ENCODE measurements around the gene OVOL2.
"Not testable (repeated sequence)": the region's sequence is repeated elsewhere in the genome, so short reads cannot be mapped to it uniquely, and the experiment has no call there.

Gene OVOL2

DNA sequence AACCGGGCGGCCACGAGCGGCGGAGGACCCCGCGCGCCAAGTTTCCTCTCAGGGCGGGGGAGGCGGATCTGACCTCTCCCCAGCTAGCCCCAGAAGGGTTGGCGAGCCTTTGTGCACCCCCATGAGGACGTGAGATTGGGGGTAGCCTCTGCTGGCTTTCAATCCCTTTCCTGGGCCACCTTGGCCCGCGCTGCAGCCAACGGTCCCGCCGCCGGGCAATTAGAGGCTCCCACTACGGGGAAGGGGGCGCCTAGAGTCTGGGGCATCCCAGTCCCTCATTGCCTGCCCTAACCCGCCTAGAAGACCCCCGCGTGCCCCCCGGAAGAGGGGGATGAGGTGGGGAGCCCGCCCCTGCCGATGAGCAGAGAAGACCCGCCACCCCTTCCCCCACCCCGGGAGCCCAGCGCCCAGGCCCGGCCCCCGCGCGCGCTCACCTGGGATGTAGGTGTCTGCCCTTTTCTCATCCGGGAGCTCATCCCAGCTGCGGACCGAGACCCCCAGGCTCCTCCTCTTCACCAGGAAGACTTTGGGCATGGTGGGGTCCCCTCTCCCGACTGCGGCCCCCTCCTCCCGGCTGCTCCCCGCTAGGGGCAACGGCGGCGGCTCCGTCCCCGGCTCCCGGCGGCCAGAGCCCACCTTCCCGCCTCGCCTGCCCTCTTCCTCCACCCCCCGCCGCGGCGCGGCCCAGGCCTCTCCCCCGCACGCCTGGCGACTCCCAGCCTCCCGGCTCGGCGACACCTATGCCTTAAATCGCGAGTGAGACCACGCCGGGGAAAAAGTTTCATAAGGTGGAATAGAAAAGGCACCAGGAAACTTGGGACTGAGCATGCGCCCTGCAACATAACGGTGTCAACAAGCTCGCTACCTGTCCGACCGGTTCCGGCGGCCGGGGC lies at the start of gene OVOL2:
Gene OVOL2, minus strand, starts transcription at position 816 of the 893 bp plus-strand sequence. Its CDS starts 282 bp downstream, at position 534.
- DNase-seq (ENCODE audit: low read depth in 2 of 2): no peak

DNA sequence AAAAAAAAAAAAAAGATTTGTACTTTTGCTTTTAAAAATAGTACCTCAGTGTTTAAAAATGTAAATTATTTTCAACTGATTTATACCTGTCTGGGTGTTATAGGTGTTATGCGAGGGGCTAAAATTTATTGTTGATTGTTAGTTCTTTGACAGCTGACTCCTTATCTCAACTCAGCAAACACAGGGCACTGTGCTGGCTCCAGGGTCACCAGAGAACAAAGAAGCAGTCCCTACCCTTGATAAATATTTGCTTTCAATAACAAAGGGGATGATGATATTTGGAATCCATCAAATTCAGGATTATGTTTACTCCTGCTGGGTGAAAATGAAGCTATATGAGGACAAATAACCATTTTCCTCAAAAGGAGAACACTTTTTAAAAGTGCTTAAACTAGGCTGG lies 45.8 kb upstream of the OVOL2 start:
- no peak for DNase-seq (ENCODE audit: low read depth in 2 of 2)

DNA sequence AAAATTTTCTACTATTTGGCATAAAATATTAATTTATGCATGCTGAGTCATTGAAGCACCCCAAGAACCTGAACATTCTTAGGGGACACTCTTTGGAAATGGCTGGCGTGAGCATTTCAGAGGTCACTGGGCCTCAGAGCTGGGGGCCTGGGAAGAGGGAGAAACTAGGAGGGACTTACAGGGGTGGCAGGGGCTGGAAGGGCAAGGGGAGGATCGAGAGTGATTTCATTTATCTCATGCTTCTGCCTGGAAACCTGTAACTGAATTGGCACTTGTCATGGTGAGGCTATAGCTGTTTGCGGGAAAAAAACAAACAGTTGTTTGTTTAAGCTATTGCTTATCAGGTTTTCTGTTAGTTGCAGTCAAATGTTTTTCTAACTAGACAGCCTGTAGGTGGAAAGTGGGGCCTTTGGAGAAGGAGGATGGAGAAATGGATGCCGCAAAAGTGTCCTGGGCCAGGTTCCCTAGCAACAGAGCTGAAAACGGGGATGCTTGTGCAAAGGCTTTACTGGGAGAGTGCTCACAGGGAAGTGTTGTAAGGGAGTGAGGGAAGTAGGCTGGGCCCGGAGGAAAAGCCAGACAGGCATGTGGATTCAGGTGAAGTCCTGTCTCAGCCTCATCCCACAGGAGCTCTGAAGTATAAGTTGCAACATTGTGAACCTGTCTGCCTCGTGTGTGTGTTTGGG lies 43.6 kb upstream of the OVOL2 start:
- no peak for DNase-seq (ENCODE audit: low read depth in 2 of 2)

DNA sequence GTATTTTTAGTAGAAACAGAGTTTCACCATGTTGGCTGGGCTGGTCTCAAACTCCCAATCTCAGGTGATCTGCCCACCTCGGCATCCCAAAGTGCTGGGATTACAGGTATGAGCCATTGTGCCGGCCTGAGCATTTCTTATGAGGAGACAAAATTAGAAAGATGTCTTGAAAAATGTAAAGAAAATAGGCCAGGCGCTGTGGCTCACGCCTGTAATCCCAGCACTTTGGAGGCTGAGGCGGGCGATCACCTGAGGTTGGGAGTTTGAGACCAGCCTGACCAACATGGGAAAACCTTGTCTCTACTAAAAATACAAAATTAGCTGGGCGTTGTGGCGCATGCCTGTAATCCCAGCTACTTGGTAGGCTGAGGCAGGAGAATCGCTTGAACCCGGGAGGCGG lies 42.9 kb upstream of the OVOL2 start:
- not testable (repeated sequence) for DNase-seq (ENCODE audit: low read depth in 2 of 2)

DNA sequence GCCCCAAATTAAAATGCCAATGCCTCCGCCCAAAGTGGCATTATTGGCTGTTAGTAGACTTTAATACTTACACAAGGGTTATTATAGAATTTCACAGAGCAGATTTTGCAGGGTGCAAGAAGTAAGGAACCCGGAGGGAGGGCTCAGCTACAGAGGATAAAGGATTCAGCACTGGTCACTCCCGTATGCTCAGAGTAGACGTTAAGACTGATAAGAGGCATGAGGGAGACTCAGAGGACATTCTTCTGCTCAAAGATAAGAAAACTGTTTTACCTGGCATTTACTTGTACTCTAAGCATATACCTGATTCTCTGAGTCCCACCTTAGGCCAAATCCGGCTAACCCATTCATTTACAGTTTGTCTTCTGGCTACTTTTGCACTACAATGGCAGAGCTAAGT lies 36.5 kb upstream of the OVOL2 start:
- DNase-seq (ENCODE audit: low read depth in 2 of 2): no peak

DNA sequence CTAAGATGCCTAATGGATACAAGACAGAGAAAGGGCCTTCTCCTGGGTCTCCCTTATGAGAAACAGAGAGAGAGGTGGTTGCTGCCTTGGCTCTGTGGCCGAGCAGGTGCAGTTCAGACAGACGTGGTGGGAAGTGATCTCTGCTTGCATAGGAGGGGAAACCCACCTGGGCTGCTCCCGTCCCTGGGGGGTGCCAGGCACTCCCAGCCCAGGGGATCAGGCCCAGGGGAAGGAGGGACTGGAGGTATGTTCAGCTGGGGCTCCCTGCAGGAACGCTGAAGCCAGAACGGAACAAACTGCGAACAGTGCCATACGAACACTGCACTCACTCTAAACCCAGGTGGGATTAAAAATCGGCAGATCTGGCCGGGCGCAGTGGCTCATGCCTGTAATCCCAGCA lies 35.7 kb upstream of the OVOL2 start:
- DNase-seq (ENCODE audit: low read depth in 2 of 2): no peak

DNA sequence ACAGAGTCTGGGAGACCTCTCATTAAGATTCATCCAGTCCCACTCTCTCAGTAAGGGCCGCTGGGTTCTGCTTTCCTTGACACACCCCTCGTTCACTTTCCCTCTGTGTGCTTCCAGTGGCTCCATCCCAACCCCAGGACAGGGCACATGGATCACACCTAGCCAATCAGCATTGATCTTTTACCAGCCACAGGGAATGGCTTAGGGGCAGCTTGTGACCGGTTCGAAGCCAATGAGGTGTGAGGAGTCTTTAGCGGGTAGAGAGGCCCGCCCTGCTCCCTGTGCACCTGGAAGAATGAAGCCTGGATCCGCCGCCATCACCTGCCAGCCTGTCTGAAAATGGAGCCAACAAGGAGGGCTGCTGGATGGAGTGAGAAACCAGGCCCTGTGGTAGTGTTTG lies 35.2 kb upstream of the OVOL2 start:
- DNase-seq (ENCODE audit: low read depth in 2 of 2): no peak

DNA sequence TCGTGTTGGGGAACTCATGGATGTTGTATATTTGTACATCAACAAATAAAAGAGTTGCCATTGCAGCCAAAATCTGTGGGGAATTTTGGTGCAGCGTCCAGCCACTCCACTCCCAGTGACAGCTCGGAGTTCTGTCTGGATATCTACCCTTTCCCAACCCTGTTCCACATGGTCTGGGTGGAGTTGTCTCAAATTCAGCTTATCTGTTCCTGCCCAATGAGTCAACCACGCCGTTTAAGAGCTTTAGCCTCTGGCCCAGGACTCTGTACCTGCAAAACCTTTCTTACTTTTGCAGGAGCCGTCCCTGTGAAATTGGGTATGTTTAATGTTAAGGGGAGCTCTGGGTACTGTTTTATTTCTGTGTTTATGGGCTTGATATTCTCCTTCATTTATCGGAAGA lies 33.9 kb upstream of the OVOL2 start:
- no peak for DNase-seq (ENCODE audit: low read depth in 2 of 2)

DNA sequence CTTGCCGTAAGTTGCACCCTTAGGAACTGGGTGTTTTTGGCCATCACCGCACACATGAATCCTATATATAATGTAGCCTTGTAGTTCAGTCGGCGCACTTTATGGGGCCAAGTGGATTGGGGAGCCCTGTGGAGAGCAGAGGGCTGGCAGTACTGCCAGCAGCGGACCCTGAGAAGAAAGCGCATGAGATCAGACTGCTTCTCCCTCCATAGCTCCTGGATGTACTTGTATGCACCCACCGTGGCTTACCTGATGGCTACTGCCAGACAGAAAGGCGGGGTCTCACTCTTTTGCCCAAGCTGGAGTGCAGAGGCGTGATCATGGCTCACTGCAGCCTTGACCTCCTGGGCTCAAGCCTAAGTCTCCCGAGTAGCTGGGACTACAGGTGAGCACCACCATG lies 32.8 kb upstream of the OVOL2 start:
- no peak for DNase-seq (ENCODE audit: low read depth in 2 of 2)

DNA sequence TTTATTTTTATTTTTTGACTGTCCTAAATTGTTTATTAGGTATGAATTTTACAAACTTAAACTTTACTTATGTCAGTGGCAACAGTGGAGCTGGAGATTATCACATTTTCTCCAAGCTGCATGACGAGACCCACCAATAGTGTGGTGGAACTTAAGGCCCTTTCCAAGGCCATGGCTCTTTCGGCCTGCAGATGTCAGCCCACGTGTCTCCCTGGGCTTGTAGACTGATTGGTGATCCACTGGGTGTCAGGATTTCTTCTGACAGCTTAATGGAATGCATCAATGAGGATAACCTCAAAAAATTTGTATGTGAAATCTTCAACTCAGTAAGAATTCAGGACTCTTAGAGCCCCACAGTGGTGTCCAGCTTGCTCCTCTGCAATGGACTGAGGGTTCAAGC lies 32.3 kb upstream of the OVOL2 start:
- no peak for DNase-seq (ENCODE audit: low read depth in 2 of 2)

DNA sequence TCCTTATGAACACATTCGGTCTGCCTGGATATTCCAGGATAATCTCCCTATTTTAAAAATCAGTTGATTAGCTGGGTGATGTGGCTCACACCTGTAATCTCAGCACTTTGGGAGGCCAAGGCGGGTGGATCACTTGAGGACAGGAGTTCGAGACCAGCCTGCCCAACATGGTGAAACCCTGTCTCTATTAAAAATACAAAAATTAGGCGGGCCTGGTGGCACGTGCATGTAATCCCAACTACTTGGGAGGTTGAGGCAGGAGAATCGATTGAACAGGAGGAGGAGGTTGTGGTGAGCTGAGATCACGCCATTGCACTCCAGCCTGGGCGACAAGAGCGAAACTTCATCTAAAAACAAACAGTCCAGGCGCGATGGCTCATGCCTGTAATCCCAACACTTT lies 31.1 kb upstream of the OVOL2 start:
- not testable (repeated sequence) for DNase-seq (ENCODE audit: low read depth in 2 of 2)

DNA sequence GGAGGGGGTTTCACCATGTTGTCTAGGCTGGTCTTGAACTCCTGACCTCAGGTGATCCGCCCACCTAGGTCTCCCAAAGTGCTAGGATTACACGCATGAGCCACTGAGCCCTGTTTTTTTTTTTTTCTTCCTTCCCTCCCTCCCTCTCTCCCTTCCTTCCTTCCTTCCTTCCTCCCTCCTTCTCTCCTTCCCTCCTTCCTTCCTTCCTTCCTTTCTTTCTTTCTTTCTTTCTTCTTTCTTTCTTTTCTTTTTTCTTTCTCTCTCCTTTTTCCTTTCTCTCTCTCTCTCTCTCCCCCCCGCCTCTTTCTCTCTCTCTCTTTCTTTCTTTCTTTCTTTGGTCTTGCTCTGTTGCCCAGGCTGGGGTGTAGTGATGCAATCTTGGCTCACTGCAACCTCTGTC lies 30.6 kb upstream of the OVOL2 start:
- DNase-seq (ENCODE audit: low read depth in 2 of 2): not testable (repeated sequence)

DNA sequence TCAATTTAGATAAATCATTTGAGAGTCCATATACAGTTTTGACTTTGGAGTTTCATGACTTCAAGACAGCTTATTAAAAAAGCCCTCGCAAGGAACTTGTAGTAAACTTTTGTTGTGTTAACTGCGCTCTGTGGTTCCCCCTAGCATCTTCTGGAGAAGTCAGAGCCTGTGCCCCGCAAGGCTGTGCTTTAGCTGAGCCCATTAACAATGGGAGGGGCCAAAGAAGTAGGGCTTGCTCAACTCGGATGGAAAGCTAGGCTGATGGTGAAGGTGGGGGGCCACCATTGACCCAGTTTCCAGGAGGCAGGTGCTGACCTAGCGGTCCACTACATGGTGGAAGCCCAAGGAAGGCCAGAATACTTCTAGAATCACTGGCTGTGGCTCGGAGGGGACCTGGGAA lies 29.3 kb upstream of the OVOL2 start:
- no peak for DNase-seq (ENCODE audit: low read depth in 2 of 2)

DNA sequence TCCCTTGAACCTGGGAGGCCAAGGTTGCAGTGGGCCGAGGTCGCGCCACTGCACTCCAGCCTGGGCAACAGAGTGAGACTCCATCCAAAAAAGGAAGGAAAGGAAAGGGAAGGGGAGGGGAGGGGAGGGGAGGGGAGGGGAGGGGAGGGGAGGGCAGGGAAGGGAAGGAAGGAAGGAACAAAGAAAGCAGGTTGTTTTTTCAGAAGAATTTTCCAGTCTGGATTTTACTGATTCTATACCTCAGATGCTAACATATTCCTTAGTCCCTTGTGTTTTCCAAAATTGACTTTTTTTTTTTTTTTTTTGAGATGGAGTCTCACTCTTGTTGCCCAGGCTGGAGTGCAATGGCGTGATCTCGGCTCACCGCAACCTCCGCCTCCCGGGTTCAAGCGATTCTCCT lies 23.1 kb upstream of the OVOL2 start:
- not testable (repeated sequence) for DNase-seq (ENCODE audit: low read depth in 2 of 2)

DNA sequence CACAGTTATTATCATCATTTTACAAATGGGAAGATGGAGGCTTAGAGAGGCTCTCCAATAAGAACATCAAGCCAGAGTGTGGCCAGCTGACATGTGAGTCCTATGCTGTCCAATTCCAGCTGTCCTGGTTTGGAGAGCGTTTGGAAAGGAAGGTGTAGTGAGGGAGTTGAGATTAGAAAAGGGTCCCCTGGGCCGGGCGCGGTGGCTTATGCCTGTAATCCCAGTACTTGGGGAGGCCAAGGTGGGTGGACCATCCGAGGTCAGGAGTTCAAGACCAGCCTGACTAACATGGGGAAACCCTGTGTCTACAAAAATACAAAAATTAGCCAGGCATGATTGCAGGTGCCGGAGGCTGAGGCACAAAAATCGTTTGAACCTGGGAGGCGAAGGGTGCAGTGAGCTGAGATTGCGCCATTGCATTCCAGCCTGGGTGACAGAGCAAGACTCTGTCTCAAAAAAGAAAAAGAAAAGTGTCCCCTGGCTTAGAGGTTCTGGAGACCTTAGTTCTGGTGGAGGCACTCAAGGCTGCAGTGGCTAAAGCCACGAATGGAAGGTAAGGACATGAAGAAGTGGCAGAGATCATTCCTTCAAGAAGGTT lies 22.1 kb upstream of the OVOL2 start:
- no peak for DNase-seq (ENCODE audit: low read depth in 2 of 2)

DNA sequence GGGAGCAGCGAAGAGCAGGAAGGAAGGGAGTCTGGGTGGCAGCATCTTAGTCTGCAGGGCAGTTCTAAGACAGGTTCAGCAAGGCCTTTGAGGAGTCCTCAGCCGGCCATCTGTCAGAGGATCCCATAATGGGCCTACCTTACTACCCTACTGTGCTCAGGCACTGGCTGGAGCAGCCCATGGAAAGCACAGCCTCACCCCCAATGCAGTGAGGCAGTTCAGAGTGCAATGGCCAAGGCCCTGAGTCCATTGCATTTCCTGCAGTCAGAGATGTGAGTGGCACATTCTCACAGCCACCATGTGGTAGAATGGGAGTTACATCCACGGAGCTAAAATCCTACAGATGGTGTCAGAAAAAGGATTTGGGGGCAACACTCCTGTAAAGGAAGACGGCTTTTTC lies 19.4 kb upstream of the OVOL2 start:
- no peak for DNase-seq (ENCODE audit: low read depth in 2 of 2)

DNA sequence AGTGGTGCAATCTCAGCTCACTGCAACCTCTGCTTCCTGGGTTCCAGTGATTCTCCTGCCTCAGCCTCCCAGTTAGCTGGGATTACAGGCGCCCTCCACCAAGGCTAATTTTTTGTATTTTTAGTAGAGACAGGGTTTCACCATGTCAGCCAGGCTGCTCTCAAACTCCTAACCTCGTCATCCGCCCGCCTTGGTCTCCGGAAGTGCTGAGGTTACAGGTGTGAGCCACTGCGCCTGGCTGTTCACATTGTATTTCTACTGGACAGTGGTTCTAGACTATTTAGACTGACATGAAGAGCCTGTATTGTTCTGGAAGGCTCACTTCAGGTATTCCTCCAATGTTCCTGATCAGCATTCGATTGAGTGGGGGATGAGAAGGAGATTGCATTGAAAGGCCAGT lies 14.8 kb upstream of the OVOL2 start:
- DNase-seq (ENCODE audit: low read depth in 2 of 2): no peak

DNA sequence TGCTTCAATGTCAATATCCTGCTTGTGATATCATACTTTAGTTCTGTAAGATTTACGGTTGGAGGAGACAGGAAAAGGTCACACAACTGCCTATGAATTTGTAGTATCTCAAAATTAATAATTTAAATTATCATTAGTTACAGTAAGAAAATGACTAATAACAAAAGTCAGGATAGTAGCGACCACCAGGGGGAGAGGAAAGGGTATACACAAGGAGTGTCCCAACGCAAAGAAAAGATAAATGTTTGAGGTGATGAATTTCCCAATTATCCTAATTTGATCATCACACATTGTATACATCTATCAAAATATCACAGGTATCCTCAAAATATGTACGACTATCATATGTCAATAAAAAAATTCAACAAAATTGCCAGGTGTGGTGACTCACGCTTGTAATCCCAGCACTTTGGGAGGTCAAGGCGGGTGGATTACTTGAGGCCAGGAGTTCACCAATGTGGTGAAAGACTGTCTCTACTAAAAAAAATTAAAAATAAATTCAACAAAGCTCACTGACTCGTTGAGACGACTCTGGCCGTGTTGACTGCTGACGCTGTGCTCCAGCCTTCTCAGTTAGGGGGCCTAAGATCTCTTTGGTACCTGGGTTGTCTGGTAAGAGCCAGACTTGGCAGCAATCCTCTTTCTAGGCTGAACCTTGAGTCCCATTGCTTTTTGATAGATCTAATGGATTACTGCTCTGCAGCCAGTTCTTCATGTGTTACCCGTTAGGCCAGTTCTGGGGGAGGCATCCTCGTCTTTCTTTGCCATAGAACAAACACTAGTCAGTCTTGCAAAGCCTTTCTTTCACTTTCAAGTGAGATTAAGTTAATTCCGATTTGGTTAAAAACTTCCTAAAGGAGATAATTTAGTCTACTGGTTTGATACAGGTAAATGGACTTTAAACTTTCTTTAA lies 9.0 kb upstream of the OVOL2 start:
- DNase-seq (ENCODE audit: low read depth in 2 of 2): no peak

DNA sequence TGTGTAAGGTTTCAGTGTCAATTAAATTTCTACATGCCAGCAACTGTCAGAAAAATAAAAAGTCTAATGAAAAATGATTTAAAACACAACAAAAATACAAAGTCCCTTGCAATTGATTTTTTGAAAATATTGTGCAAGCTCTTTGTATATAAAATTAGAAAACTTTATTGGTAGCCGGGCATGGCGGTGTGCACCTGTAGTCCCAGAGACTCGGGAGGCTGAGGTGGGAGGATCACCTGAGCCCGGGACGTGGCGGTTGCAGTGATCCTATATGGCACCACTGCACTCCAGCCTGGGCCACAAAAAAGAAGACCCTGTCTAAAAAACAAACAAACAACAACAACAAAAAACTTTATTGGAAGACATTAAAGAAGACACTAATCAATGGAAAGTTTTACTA lies 6.0 kb upstream of the OVOL2 start:
- DNase-seq (ENCODE audit: low read depth in 2 of 2): no peak

DNA sequence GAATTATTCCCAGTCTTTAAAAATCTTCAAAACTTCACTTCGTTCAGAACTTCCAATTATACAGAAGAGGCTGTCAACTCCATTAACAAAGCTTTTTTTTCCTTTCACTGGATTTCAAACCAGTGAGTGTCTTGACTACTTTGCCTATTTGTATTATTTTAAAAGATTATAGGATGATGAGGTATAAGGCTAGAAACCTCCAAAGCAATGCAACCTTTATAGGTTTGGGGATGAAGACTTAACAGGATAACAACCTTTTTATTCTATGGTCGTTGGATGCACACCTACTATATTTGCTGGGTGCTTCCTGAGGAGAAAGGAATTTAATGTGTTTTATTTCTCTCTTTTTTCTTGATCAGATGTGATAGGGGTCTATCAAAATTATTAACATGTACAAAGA lies 1.9 kb upstream of the OVOL2 start:
- DNase-seq (ENCODE audit: low read depth in 2 of 2): no peak

DNA sequence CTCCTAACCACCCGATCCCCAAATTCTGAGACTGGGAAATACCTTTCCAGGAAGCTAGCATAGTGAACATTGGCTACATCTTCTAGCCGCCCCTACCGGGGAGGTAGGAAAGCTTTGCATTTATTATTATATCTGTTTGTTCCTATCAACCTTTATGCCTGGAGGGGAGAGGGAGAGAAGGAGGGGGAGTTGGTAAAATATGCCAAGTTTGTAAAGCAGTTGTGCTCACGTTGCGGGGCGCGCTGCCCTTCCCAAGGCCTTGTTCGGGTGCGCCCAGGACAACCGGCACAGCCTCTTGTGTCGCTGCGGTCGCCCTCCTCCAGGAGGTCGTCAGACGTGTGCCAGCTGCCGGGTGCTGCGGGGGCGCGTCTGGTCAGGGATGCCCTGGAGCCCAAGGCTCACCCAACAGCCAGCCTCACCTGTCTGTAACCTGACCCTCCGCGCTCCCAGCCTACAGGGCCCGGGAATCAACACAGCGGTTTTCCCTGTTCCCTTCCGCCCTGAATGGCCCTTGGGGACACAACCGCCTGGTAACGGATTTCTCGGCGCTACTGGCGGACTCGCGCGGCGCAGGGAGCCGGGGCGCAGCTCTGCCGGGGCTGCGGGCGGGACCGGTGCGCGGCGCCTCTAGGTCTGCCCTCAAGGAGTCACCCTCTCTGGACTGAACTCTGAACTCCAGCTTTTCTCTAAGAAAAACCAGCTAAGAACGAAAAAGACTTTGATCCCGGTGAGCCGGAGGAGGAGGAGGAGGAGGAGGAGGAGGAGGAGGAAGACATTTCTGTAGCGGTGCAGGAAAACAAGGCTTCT lies 1.1 kb upstream of the OVOL2 start:
- no peak for DNase-seq (ENCODE audit: low read depth in 2 of 2)
